Peyer's patch (tissue), 4 donors: ENCODE measurements around the gene PKNOX2.

Source experiments
- CTCF ChIP-seq, 6 experiments: fragments of 450-650 bp in 4 of 6; fragments of 200-600 bp in 2 of 6; sonication (generic) in 1 of 6; IDR thresholded peaks; one replicate each; pipeline ENCODE4 v1.5.1; 2017 to 2019; ENCODE audit warnings: antibody characterized with exemption in 6 of 6, mild to moderate bottlenecking in 3 of 6, moderate library complexity in 1 of 6
- POLR2A ChIP-seq, 2 donors: fragments of 450-650 bp; IDR thresholded peaks; one replicate each; pipeline ENCODE4 v1.5.1; 2017; ENCODE audit warnings: antibody characterized with exemption in 2 of 2, mild to moderate bottlenecking in 2 of 2, moderate library complexity in 2 of 2

- TF ChIP-seq CTCF (IDR thresholded peaks at IDR 0.05): no peak
- no peak for TF ChIP-seq POLR2A (IDR thresholded peaks at IDR 0.05)
Observed at GRCh38 chr11:125176866-125177265, 12.3 kb downstream of the PKNOX2 start.
